Skeletal muscle satellite cell (primary cell): Measurements from ENCODE around the gene ERCC6L2. TPM values are rescaled to one million over a fixed set of nuclear protein-coding genes. Genes with fewer than 3 reads are reported as not detected.

Source experiments
- H3K27me3 ChIP-seq: 2 replicates; pipeline ENCODE4 v1.7.0; 2013; ENCODE audit warnings: low read length; ENCODE audit not compliant: control insufficient read depth, insufficient read depth
- H3K36me3 ChIP-seq: 2 replicates; pipeline ENCODE4 v1.7.0; 2013; ENCODE audit warnings: mild to moderate bottlenecking, control low read depth, low read length; ENCODE audit not compliant: insufficient read depth
- H3K4me1 ChIP-seq: 2 replicates; pipeline ENCODE4 v1.7.0; 2013; ENCODE audit warnings: low read length; ENCODE audit not compliant: control insufficient read depth, insufficient read depth
- H3K4me2 ChIP-seq: 2 replicates; pipeline ENCODE4 v1.7.0; 2013; ENCODE audit warnings: mild to moderate bottlenecking, low read length
- H3K4me3 ChIP-seq: 2 replicates; pipeline ENCODE4 v1.7.0; 2013; ENCODE audit warnings: low read length
- H3K9ac ChIP-seq: 2 replicates; pipeline ENCODE4 v1.7.0; 2013; ENCODE audit warnings: mild to moderate bottlenecking, low read depth, low read length, moderate library complexity
- H3K9me3 ChIP-seq: replicated peaks from 2 replicates; pipeline ENCODE4 v1.7.0; 2013; ENCODE audit warnings: mild to moderate bottlenecking, control low read depth, low read length
- total RNA-seq: library from RNA; depleted of rRNA; stranded (reverse); fragments of >200 nt; gene quantifications from 2 replicates; pipeline ENCODE4 v1.2.3, GENCODE V29; 2012; rRNA removed

Gene ERCC6L2
- total RNA-seq = 41.1 and 53.5 TPM in 2 replicates

GRCh38 chr9:95875305-95876137 is at the start of gene ERCC6L2:
ERCC6L2 (plus strand) TSS chr9:95875691; CDS start chr9:95876039, 348 bp downstream.
- no peaks in the 10 kb centered on the region for H3K27me3 ChIP-seq
- H3K9me3 ChIP-seq = no peaks in the 10 kb centered on the region
- H3K4me3 ChIP-seq = no peak within 1 kb of the TSS
- H3K36me3 ChIP-seq = no peaks in the 10 kb centered on the region
- no peak within 1 kb of the TSS for H3K4me2 ChIP-seq
- no peak within 1 kb of the TSS for H3K9ac ChIP-seq
- peaks cover 22% of the 10 kb centered on the region for H3K4me1 ChIP-seq

DNA sequence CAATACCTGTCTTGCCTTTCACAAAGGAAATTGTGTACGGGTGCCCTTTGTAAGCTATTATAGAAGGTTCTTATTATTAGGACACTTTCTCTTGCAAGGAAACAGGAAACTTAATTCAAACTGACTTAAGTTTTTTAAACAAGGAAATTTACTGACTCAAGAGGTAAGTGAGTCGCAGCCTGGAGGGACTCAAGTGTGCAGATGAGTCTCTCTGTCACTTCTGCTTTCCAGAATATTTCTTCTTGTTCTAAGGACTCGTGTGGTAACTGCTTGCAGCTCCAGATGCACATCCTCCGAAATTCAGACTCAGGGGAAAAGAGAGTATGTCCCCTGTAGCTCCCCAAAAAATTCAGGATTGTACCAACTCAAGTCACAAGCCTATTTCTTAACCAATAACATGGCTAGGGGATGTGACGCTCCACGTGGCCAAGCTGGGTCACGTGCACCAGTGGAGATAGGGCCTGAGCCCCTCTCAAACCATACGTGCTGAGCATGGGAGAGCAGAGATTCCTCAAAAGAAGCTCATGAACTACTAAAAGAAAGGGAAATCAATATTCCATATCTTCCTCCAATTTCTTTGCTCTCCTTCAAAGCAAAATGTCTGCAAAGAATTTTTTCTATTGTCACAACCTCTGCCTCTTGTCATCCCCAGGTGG is 49.2 kb upstream of the ERCC6L2 start:
- Histone ChIP-seq H3K36me3 (no peaks in the 10 kb centered on the region), H3K4me2 (no peak overlapping the region), H3K4me3 (no peak overlapping the region), H3K4me1 (peaks cover 18% of the 10 kb centered on the region), H3K9ac (no peak overlapping the region), H3K27me3 (peaks cover 4% of the 10 kb centered on the region), H3K9me3 (no peaks in the 10 kb centered on the region)

DNA sequence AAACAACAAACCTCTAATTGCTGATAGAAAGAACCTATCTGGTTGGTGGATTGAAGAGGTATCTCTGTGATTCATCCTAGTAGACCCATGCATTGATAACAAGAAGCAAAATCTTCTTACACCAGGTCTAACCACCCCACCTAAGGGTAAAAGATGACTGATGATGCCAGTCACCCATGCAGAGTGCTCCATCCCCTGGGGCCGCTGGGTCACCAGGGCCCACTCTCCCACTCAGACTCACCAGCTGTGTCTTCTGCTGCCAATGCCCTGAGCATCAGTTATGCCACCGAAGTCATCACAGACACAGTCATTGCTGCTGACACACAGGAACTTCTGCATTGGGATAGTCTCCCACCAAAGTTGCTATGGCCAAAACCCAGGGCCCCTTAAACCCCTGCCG is 44.7 kb upstream of the ERCC6L2 start:
- no peaks in the 10 kb centered on the region for H3K4me1 ChIP-seq
- H3K27me3 ChIP-seq = peaks cover 1% of the 10 kb centered on the region
- no peak overlapping the region for H3K4me3 ChIP-seq
- no peaks in the 10 kb centered on the region for H3K36me3 ChIP-seq
- no peak overlapping the region for H3K4me2 ChIP-seq
- no peak overlapping the region for H3K9ac ChIP-seq
- no peaks in the 10 kb centered on the region for H3K9me3 ChIP-seq

GRCh38 chr9:95831810-95832209 is 43.7 kb upstream of the ERCC6L2 start:
- Histone ChIP-seq H3K4me3 (no peak overlapping the region), H3K9ac (no peak overlapping the region), H3K4me1 (no peaks in the 10 kb centered on the region), H3K36me3 (no peaks in the 10 kb centered on the region), H3K9me3 (no peaks in the 10 kb centered on the region), H3K4me2 (no peak overlapping the region), H3K27me3 (no peaks in the 10 kb centered on the region)

DNA sequence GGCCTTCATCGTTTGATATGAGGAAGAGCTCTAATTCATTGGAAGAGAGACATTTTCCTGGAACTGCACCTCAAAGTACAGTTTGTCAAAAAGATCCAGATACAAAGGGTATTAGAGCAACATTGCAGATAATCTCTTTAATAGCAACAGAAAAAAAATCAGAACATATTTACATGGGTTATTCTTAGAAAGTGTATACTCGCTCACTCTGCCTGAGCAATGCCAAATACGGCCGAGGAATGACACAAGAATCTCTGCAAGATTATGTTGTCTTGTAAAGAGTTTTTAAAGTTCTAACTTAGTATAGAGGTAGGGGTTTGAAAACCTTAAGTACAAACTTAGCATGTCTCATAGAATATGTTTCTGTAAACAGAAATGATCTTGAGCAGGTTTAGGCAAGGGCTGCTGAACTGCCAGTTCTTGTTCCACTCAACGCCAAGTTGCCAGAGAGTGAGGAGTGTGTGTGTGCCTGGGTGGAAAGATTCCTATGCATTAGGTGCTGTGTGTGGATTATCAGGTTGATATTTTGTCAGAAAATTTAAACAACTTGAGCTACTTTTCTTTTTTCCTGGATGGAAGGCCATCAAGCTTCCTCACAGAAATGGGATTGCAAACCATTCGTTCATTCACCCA is 41.8 kb upstream of the ERCC6L2 start:
- H3K4me1 ChIP-seq = no peaks in the 10 kb centered on the region
- no peak overlapping the region for H3K9ac ChIP-seq
- no peaks in the 10 kb centered on the region for H3K9me3 ChIP-seq
- H3K36me3 ChIP-seq = no peaks in the 10 kb centered on the region
- no peaks in the 10 kb centered on the region for H3K27me3 ChIP-seq
- H3K4me2 ChIP-seq = no peak overlapping the region
- H3K4me3 ChIP-seq = no peak overlapping the region

GRCh38 chr9:95834281-95834907 is 41.1 kb upstream of the ERCC6L2 start:
- H3K4me1 ChIP-seq = no peaks in the 10 kb centered on the region
- no peak overlapping the region for H3K4me3 ChIP-seq
- no peaks in the 10 kb centered on the region for H3K36me3 ChIP-seq
- no peaks in the 10 kb centered on the region for H3K27me3 ChIP-seq
- no peak overlapping the region for H3K4me2 ChIP-seq
- no peak overlapping the region for H3K9ac ChIP-seq
- no peaks in the 10 kb centered on the region for H3K9me3 ChIP-seq

GRCh38 chr9:95835393-95835792 is 40.1 kb upstream of the ERCC6L2 start:
- Histone ChIP-seq H3K9ac (no peak overlapping the region), H3K27me3 (no peaks in the 10 kb centered on the region), H3K36me3 (no peaks in the 10 kb centered on the region), H3K4me1 (no peaks in the 10 kb centered on the region), H3K4me2 (no peak overlapping the region), H3K9me3 (no peaks in the 10 kb centered on the region), H3K4me3 (no peak overlapping the region)

GRCh38 chr9:95836072-95836471 is 39.4 kb upstream of the ERCC6L2 start:
- Histone ChIP-seq H3K36me3 (no peaks in the 10 kb centered on the region), H3K9me3 (no peaks in the 10 kb centered on the region), H3K4me3 (no peak overlapping the region), H3K4me2 (no peak overlapping the region), H3K27me3 (no peaks in the 10 kb centered on the region), H3K9ac (no peak overlapping the region), H3K4me1 (no peaks in the 10 kb centered on the region)

DNA sequence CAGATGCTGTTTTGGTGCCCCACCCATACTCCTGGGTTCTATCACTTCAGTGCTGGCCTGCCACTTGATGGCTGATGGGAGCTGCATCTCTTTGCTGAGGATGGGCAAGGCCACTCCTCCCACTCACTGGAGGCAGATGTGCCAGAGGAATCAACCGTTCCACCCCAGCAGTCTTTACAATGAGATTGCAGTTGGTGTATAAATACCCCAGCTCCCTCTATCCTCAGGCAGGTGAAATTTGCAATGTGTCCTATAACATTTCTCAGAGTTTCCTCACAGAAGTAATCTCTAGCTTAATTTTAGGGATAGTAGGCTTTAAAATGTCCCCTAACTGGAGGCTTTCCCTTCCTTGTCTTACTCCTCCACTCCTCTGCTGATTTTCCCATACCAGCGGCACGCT is 36.5 kb upstream of the ERCC6L2 start:
- no peak overlapping the region for H3K4me2 ChIP-seq
- no peaks in the 10 kb centered on the region for H3K4me1 ChIP-seq
- no peaks in the 10 kb centered on the region for H3K36me3 ChIP-seq
- no peaks in the 10 kb centered on the region for H3K27me3 ChIP-seq
- H3K9ac ChIP-seq = no peak overlapping the region
- H3K4me3 ChIP-seq = no peak overlapping the region
- H3K9me3 ChIP-seq = no peaks in the 10 kb centered on the region

DNA sequence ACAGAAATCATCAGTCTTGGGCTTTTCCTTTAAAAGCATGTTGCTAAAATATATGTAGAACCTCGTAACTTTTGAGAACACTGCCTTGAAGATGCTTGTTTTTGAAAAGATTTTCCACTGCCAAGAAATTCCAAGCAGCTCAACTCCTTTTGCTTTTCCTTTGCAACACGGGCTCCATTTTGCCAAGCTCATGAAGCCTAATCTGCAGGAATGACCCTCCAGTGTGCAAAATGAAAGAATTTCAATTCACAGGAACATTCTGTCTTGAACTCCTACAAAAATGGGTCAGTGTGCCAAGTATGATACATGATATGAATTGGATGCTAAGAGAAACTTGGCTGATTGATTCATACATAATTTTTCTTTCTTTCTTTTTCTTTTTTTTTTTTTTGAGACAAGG is 35.4 kb upstream of the ERCC6L2 start:
- Histone ChIP-seq H3K4me2 (no peak overlapping the region), H3K36me3 (no peaks in the 10 kb centered on the region), H3K4me3 (no peak overlapping the region)

DNA sequence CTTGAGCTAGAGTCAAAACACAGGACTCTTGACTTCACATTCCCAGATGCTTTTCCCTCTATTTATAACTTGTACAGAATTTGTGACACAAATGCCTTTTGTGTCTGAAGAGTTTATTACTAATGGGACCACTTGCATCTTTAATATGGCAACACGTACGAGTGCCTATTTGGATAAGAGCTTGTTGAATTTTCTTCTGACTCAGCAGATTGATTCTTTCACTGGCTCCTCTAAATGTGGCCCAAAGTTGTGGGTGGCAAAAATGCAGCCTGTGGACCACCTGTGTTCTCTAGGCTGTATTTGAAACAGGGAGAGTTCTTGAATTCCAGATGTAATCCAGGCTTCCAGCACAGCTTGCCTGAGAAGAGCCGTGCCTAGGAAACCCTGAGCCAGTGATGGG is 34.1 kb upstream of the ERCC6L2 start:
- Histone ChIP-seq H3K4me1 (no peaks in the 10 kb centered on the region), H3K36me3 (no peaks in the 10 kb centered on the region)

More for the DNA sequence above, 35.4 kb upstream of the ERCC6L2 start:
- H3K9ac ChIP-seq = no peak overlapping the region
- no peaks in the 10 kb centered on the region for H3K9me3 ChIP-seq
- H3K27me3 ChIP-seq = no peaks in the 10 kb centered on the region
- H3K4me1 ChIP-seq = no peaks in the 10 kb centered on the region

More for the DNA sequence above, 34.1 kb upstream of the ERCC6L2 start:
- H3K9me3 ChIP-seq = no peaks in the 10 kb centered on the region
- no peak overlapping the region for H3K9ac ChIP-seq
- no peak overlapping the region for H3K4me3 ChIP-seq
- H3K27me3 ChIP-seq = no peaks in the 10 kb centered on the region
- no peak overlapping the region for H3K4me2 ChIP-seq
